CD4-positive, alpha-beta T cell (primary cell): ENCODE data around the gene PIGU. TPM values are rescaled to one million over a fixed set of nuclear protein-coding genes. Genes with fewer than 3 reads are reported as not detected.

Source experiments
- ATAC-seq: fragments of 200-7000 bp; cut with Tn5 transposase; one replicate; pipeline ENCODE4 v1.10.0; 2022; ENCODE audit warnings: mild to moderate bottlenecking; ENCODE audit not compliant: poor library complexity
- CTCF ChIA-PET: fragments of 350-600 bp; sonication (Branson Sonifier 250); formaldehyde crosslinking; loops from one replicate; lab custom pipeline; 2021; ENCODE audit warnings: antibody characterized with exemption, inconsistent platforms; lab: Charles Lee
- POLR2A ChIA-PET: fragments of 350-600 bp; sonication (Branson Sonifier 250); formaldehyde crosslinking; loops from one replicate; lab custom pipeline; 2021; ENCODE audit warnings: antibody characterized with exemption, inconsistent platforms; lab: Charles Lee
- DNase-seq, 14 experiments: peaks; one replicate each; pipeline ENCODE4 v3.0.0-alpha.2; 2013 to 2020; ENCODE audit warnings: mixed read lengths in 2 of 14
- H3K27ac ChIP-seq, 2 donors: one replicate each; pipeline versions ENCODE4 v1.5.1 to v1.7.0; 2013; ENCODE audit warnings: low read length in 2 of 2, low read depth in 1 of 2, mild to moderate bottlenecking in 1 of 2
- H3K27me3 ChIP-seq, 2 experiments: 1 replicate in 1 of 2; 2 replicates in 1 of 2; pipeline versions ENCODE4 v1.6.1 to v1.7.0; 2013; ENCODE audit warnings: low read length in 2 of 2, control low read depth in 1 of 2, mild to moderate bottlenecking in 1 of 2, moderate library complexity in 1 of 2; ENCODE audit not compliant: insufficient read depth in 2 of 2, control insufficient read depth in 1 of 2
- H3K36me3 ChIP-seq: one replicate; pipeline ENCODE4 v1.6.1; 2013; ENCODE audit warnings: low read length, control low read depth; ENCODE audit not compliant: insufficient read depth
- H3K4me1 ChIP-seq: one replicate; pipeline ENCODE4 v1.6.1; 2013; ENCODE audit warnings: low read length, control low read depth; ENCODE audit not compliant: insufficient read depth
- H3K4me3 ChIP-seq: one replicate; pipeline ENCODE4 v1.5.1; 2013; ENCODE audit warnings: mild to moderate bottlenecking, low read length, moderate library complexity
- H3K9me3 ChIP-seq, 2 experiments: 1 replicate in 1 of 2; 2 replicates in 1 of 2; pipeline versions ENCODE4 v1.6.1 to v1.7.0; 2013; ENCODE audit warnings: low read length in 2 of 2, mild to moderate bottlenecking in 2 of 2, control low read depth in 1 of 2, moderate library complexity in 1 of 2; ENCODE audit not compliant: control insufficient read depth in 1 of 2, insufficient read depth in 1 of 2
- H3K27ac Mint-ChIP-seq: one replicate; pipeline ENCODE4 v1.8.0; 2020; ENCODE audit warnings: mixed read lengths
- H3K27me3 Mint-ChIP-seq: one replicate; pipeline ENCODE4 v1.8.0; 2021; ENCODE audit warnings: mixed read lengths
- H3K36me3 Mint-ChIP-seq: one replicate; pipeline ENCODE4 v1.8.0; 2021; ENCODE audit warnings: low read depth, mixed read lengths
- H3K4me1 Mint-ChIP-seq: one replicate; pipeline ENCODE4 v1.8.0; 2021; ENCODE audit warnings: low read depth, mixed read lengths
- H3K4me3 Mint-ChIP-seq: one replicate; pipeline ENCODE4 v1.8.0; 2020; ENCODE audit warnings: mild to moderate bottlenecking, mixed read lengths
- H3K9me3 Mint-ChIP-seq: one replicate; pipeline ENCODE4 v1.8.0; 2020; ENCODE audit warnings: mixed read lengths
- CTCF ChIP-seq: fragments of 200-600 bp; IDR thresholded peaks from one replicate; pipeline ENCODE4 v1.8.0; 2022; ENCODE audit warnings: antibody characterized with exemption, mild to moderate bottlenecking
- intact Hi-C, 2 experiments: fragments of 100-400 bp; cut with DNase I in 1 of 2; cut with micrococcal nuclease in 1 of 2; formaldehyde crosslinking; loops; one replicate each; pipeline versions ENCODE4 v1.15.1 to v1.9.0; 2023 to 2025; cut with DNase I, micrococcal nuclease
- total RNA-seq, 174 experiments: library from RNA in 2 of 174; stranded (reverse) in 2 of 174; gene quantifications; one replicate each; pipeline ENCODE4 v1.2.3 and lab custom pipeline; 2021 to 2026

The PIGU gene
- total RNA-seq, 2 experiments from 2014 or later, result 4.6 to 5.5 TPM

GRCh38 chr20:34644951-34645350 lies 31.9 kb downstream of the PIGU start:
- DNase-seq (no peak), ATAC-seq (no peak)
- Mint-ChIP-seq H3K27me3 (no peaks in the 10 kb centered on the region), H3K27ac (no peak overlapping the region), H3K9me3 (no peaks in the 10 kb centered on the region), H3K36me3 (peaks cover 37% of the 10 kb centered on the region), H3K4me1 (no peaks in the 10 kb centered on the region), H3K4me3 (no peak overlapping the region)
- Histone ChIP-seq H3K4me1 (no peaks in the 10 kb centered on the region), H3K4me3 (no peak overlapping the region), H3K36me3 (peaks cover 15% of the 10 kb centered on the region), H3K27me3 (no peaks in the 10 kb centered on the region), H3K27ac (no peak overlapping the region), H3K9me3 (no peaks in the 10 kb centered on the region)
- intact Hi-C loops, result no loop called here
- POLR2A ChIA-PET, result no interaction called here
- no peak for TF ChIP-seq CTCF
- CTCF ChIA-PET, result no interaction called here

- ATAC-seq, result no peak
These were observed 32.5 kb downstream of the PIGU start for GRCh38 chr20:34644345-34644744.

GRCh38 chr20:34643928-34644327 lies 33.0 kb downstream of the PIGU start:
- Histone ChIP-seq H3K4me3 (no peak overlapping the region), H3K27me3 (no peaks in the 10 kb centered on the region), H3K4me1 (no peaks in the 10 kb centered on the region), H3K9me3 (no peaks in the 10 kb centered on the region), H3K27ac (no peak overlapping the region), H3K36me3 (peaks cover 17% of the 10 kb centered on the region)
- CTCF ChIA-PET, result no interaction called here
- ATAC-seq (no peak), DNase-seq (no peak)
- no peaks in the 10 kb centered on the region for H3K27me3 Mint-ChIP-seq
- H3K27ac Mint-ChIP-seq, result no peak overlapping the region
- POLR2A ChIA-PET, result no interaction called here
- intact Hi-C loops, result no loop called here
- no peak overlapping the region for H3K4me3 Mint-ChIP-seq
- no peaks in the 10 kb centered on the region for H3K9me3 Mint-ChIP-seq
- peaks cover 32% of the 10 kb centered on the region for H3K36me3 Mint-ChIP-seq
- no peaks in the 10 kb centered on the region for H3K4me1 Mint-ChIP-seq
- TF ChIP-seq CTCF, result no peak

More at GRCh38 chr20:34644345-34644744, 32.5 kb downstream of the PIGU start:
- POLR2A ChIA-PET, result no interaction called here
- Histone ChIP-seq H3K4me1 (no peaks in the 10 kb centered on the region), H3K27me3 (no peaks in the 10 kb centered on the region), H3K36me3 (peaks cover 17% of the 10 kb centered on the region), H3K4me3 (no peak overlapping the region), H3K9me3 (no peaks in the 10 kb centered on the region), H3K27ac (no peak overlapping the region)
- intact Hi-C loops, result no loop called here
- Mint-ChIP-seq H3K27ac (no peak overlapping the region), H3K4me3 (no peak overlapping the region), H3K27me3 (no peaks in the 10 kb centered on the region), H3K4me1 (no peaks in the 10 kb centered on the region), H3K9me3 (no peaks in the 10 kb centered on the region), H3K36me3 (peaks cover 36% of the 10 kb centered on the region)
- no peak for TF ChIP-seq CTCF
- CTCF ChIA-PET, result no interaction called here
- DNase-seq, result no peak
